Midbrain (tissue), 1 donor: ENCODE data around the gene FOXP3.
"Not testable (repeated sequence)": the region's sequence is repeated elsewhere in the genome, so short reads cannot be mapped to it uniquely, and the experiment has no call there.

Experiments used
- DNase-seq: peaks from one replicate; lab custom pipeline; 2025; lab: John Stamatoyannopoulos, UW

FOXP3 gene

GRCh38 chrX:49264460-49264859 lies at the start of gene FOXP3:
Gene FOXP3 (minus strand): TSS chrX:49264710. CDS start chrX:49258505, 6,205 bp downstream.
- no peak for DNase-seq

- no peak for DNase-seq
These were observed 47.7 kb upstream of the FOXP3 start for GRCh38 chrX:49312176-49312575.

- DNase-seq = no peak
These were observed 45.9 kb upstream of the FOXP3 start for GRCh38 chrX:49310371-49310770.

GRCh38 chrX:49309401-49309981 lies 45.0 kb upstream of the FOXP3 start:
- DNase-seq = no peak

GRCh38 chrX:49308604-49309269 lies 44.2 kb upstream of the FOXP3 start:
- DNase-seq = no peak

- DNase-seq = not testable (repeated sequence)
These were observed 43.3 kb upstream of the FOXP3 start for GRCh38 chrX:49307775-49308174.

GRCh38 chrX:49303346-49303745 lies 38.8 kb upstream of the FOXP3 start, which contains the start of gene GAGE10:
Gene GAGE10 (plus strand): TSS chrX:49303646. CDS start chrX:49304860, 1,214 bp downstream.
- no peak for DNase-seq

- no peak for DNase-seq
These were observed 36.2 kb upstream of the FOXP3 start for GRCh38 chrX:49300703-49301102.

- not testable (repeated sequence) for DNase-seq
These were observed 34.8 kb upstream of the FOXP3 start for GRCh38 chrX:49299293-49299692.

- no peak for DNase-seq
These were observed 28.2 kb upstream of the FOXP3 start for GRCh38 chrX:49292400-49293362.

- DNase-seq = peak; percentile 17
These were observed 27.3 kb upstream of the FOXP3 start for GRCh38 chrX:49291615-49292337.

- DNase-seq = no peak
These were observed 25.7 kb upstream of the FOXP3 start for GRCh38 chrX:49290215-49290614.

- no peak for DNase-seq
These were observed 23.2 kb upstream of the FOXP3 start for GRCh38 chrX:49287665-49288064.

- DNase-seq = no peak
These were observed 22.1 kb upstream of the FOXP3 start for GRCh38 chrX:49286581-49286980.

GRCh38 chrX:49286136-49286535 lies 21.6 kb upstream of the FOXP3 start:
- DNase-seq = no peak

- no peak for DNase-seq
These were observed 19.7 kb upstream of the FOXP3 start for GRCh38 chrX:49284212-49284611.

GRCh38 chrX:49282647-49283011 lies 18.1 kb upstream of the FOXP3 start:
- peak; percentile 17 for DNase-seq

- DNase-seq = no peak
These were observed 13.6 kb upstream of the FOXP3 start for GRCh38 chrX:49278081-49278480.

- no peak for DNase-seq
These were observed 13.0 kb upstream of the FOXP3 start for GRCh38 chrX:49277535-49277830.

- no peak for DNase-seq
These were observed 12.4 kb upstream of the FOXP3 start for GRCh38 chrX:49276671-49277534.

GRCh38 chrX:49276207-49276606 lies 11.7 kb upstream of the FOXP3 start:
- no peak for DNase-seq
